Keratinocyte (primary cell): ENCODE data around the gene ASB14. TPM values are rescaled to one million over a fixed set of nuclear protein-coding genes. Genes with fewer than 3 reads are reported as not detected.
A peak's percentile ranks its signal among the peaks of the same experiment; 100 is the strongest.

Experiments
- DNase-seq: peaks from one replicate; pipeline ENCODE4 v3.0.0-alpha.2; 2011; ENCODE audit warnings: low read depth, missing footprints, low spot score
- FAIRE-seq: peaks from 2 replicates; lab custom pipeline; 2011; peaks lifted over from hg19 to GRCh38; lab: Jason Lieb, UNC
- H2AFZ ChIP-seq: 2 replicates; pipeline ENCODE4 v1.6.0; 2012; ENCODE audit warnings: low read length, control low read depth, inconsistent platforms; ENCODE audit not compliant: control insufficient read depth
- H3K27ac ChIP-seq: 2 replicates; pipeline ENCODE4 v1.5.1; 2011; ENCODE audit warnings: low read length; ENCODE audit not compliant: control insufficient read depth, insufficient read depth
- H3K27me3 ChIP-seq: 3 replicates; pipeline ENCODE4 v1.6.0; 2011; ENCODE audit warnings: low read length; ENCODE audit not compliant: control insufficient read depth, insufficient read depth; ENCODE audit errors: extremely low read depth
- H3K36me3 ChIP-seq, 2 experiments: 2 replicates in 1 of 2; 3 replicates in 1 of 2; pipeline ENCODE4 v1.5.1; 2011; ENCODE audit warnings: low read length in 2 of 2, mild to moderate bottlenecking in 1 of 2; ENCODE audit not compliant: control insufficient read depth in 2 of 2, insufficient read depth in 2 of 2; ENCODE audit errors: extremely low read depth in 1 of 2
- H3K4me1 ChIP-seq: 3 replicates; pipeline ENCODE4 v1.5.1; 2011; ENCODE audit warnings: low read length; ENCODE audit not compliant: control insufficient read depth, insufficient read depth; ENCODE audit errors: extremely low read depth
- H3K4me2 ChIP-seq: 3 replicates; pipeline ENCODE4 v1.6.0; 2011; ENCODE audit warnings: low read depth, low read length; ENCODE audit not compliant: control insufficient read depth, insufficient read depth; ENCODE audit errors: extremely low read depth
- H3K4me3 ChIP-seq, 3 experiments: fragments of 200-600 bp in 1 of 3; sonication (generic) in 1 of 3; 2 replicates in 2 of 3; 3 replicates in 1 of 3; pipeline ENCODE4 v1.5.1; 2011 to 2016; ENCODE audit warnings: low read length in 3 of 3, mild to moderate bottlenecking in 3 of 3, control low read depth in 2 of 3, inconsistent platforms in 1 of 3, low read depth in 1 of 3, mixed read lengths in 1 of 3, mixed run types in 1 of 3, moderate library complexity in 1 of 3; ENCODE audit not compliant: control insufficient read depth in 2 of 3, insufficient read depth in 2 of 3; ENCODE audit errors: extremely low read depth in 1 of 3
- H3K79me2 ChIP-seq: 2 replicates; pipeline ENCODE4 v1.6.0; 2012; ENCODE audit warnings: low read length; ENCODE audit not compliant: control insufficient read depth, insufficient read depth
- H3K9ac ChIP-seq: 3 replicates; pipeline ENCODE4 v1.6.0; 2011; ENCODE audit warnings: low read length; ENCODE audit not compliant: control insufficient read depth, insufficient read depth; ENCODE audit errors: extremely low read depth
- H3K9me1 ChIP-seq: 3 replicates; pipeline ENCODE4 v1.6.0; 2011; ENCODE audit warnings: low read length; ENCODE audit not compliant: control insufficient read depth, insufficient read depth; ENCODE audit errors: extremely low read depth
- H3K9me3 ChIP-seq: 2 replicates; pipeline ENCODE4 v1.5.1; 2012; ENCODE audit warnings: low read depth, low read length; ENCODE audit not compliant: control insufficient read depth
- H4K20me1 ChIP-seq: 3 replicates; pipeline ENCODE4 v1.6.0; 2011; ENCODE audit warnings: low read length; ENCODE audit not compliant: control insufficient read depth, insufficient read depth; ENCODE audit errors: extremely low read depth
- CTCF ChIP-seq, 3 experiments: IDR thresholded peaks in 1 of 3; conservative IDR thresholded peaks in 1 of 3; optimal IDR thresholded peaks in 1 of 3; 2 replicates in 2 of 3; 3 replicates in 1 of 3; pipeline versions ENCODE3 to v1.5.1; 2011; ENCODE audit warnings: low read length in 3 of 3, mild to moderate bottlenecking in 3 of 3, moderate library complexity in 2 of 3, control low read depth in 1 of 3, inconsistent platforms in 1 of 3; ENCODE audit not compliant: insufficient read depth in 2 of 3; ENCODE audit errors: extremely low read depth in 1 of 3
- EZH2 ChIP-seq: IDR thresholded peaks from one replicate; pipeline ENCODE4 v1.6.1; 2012; ENCODE audit warnings: inconsistent platforms, mild to moderate bottlenecking, low read length, moderate library complexity
- dilution Hi-C: fragments of 300-500 bp; cut with MboI; formaldehyde crosslinking; loops from one replicate; pipeline ENCODE4 v1.7.0; 2020; ENCODE audit warnings: low sequenced_read_pairs; ENCODE audit not compliant: extremely low pct_ligation_motif_present
- polyA plus RNA-seq, 5 experiments: library from polyadenylated mRNA; depleted of rRNA in 3 of 5; stranded (reverse) in 3 of 5; stranded (forward) in 1 of 5; unstranded in 1 of 5; fragments of >200 nt; gene quantifications; 1 replicate in 1 of 5; 2 replicates in 3 of 5; 3 replicates in 1 of 5; pipeline versions ENCODE4 v1.2.1 to v1.2.3, GENCODE V29; 2011 to 2012; ENCODE audit warnings: missing spikeins in 2 of 5, low read depth in 1 of 5, low replicate concordance in 1 of 5

Gene ASB14
- polyA plus RNA-seq, 1 donor (not counting 4 experiments of a cell fraction or from before 2014, with no cell fraction given), result not detected

- Histone ChIP-seq H3K9ac (no peak overlapping the region), H3K36me3 (no peaks in the 10 kb centered on the region), H4K20me1 (no peaks in the 10 kb centered on the region), H3K9me1 (no peaks in the 10 kb centered on the region), H3K27ac (no peak overlapping the region), H3K4me3 (no peak overlapping the region), H3K4me2 (no peak overlapping the region), H3K9me3 (no peaks in the 10 kb centered on the region), H2AFZ (no peak overlapping the region), H3K27me3 (no peaks in the 10 kb centered on the region), H3K4me1 (peaks cover 13% of the 10 kb centered on the region), H3K79me2 (peaks cover 23% of the 10 kb centered on the region)
- dilution Hi-C loops, result no loop called here
- no peak for TF ChIP-seq EZH2
- no peak for TF ChIP-seq CTCF (optimal IDR thresholded peaks at IDR 0.05 in 1 of 3, IDR thresholded peaks at IDR 0.05 in 1 of 3, conservative IDR thresholded peaks at IDR 0.05 in 1 of 3; ENCODE audit: extremely low read depth in 1 of 3, insufficient read depth in 2 of 3, low read length in 3 of 3)
- no peak for FAIRE-seq
- DNase-seq, result no peak
Measured at GRCh38 chr3:57233799-57234198, 58.7 kb downstream of the ASB14 start.

GRCh38 chr3:57230006-57230405 is 62.5 kb downstream of the ASB14 start:
- Histone ChIP-seq H3K9me1 (no peaks in the 10 kb centered on the region), H3K4me2 (peak overlapping the region; percentile 27), H2AFZ (no peak overlapping the region), H3K27ac (no peak overlapping the region), H4K20me1 (no peaks in the 10 kb centered on the region), H3K9ac (no peak overlapping the region), H3K4me3 (no peak overlapping the region), H3K79me2 (peaks cover 27% of the 10 kb centered on the region), H3K4me1 (peaks cover 25% of the 10 kb centered on the region), H3K9me3 (no peaks in the 10 kb centered on the region), H3K27me3 (no peaks in the 10 kb centered on the region), H3K36me3 (no peaks in the 10 kb centered on the region)
- DNase-seq, result no peak
- no peak for TF ChIP-seq CTCF (optimal IDR thresholded peaks at IDR 0.05 in 1 of 3, IDR thresholded peaks at IDR 0.05 in 1 of 3, conservative IDR thresholded peaks at IDR 0.05 in 1 of 3; ENCODE audit: extremely low read depth in 1 of 3, insufficient read depth in 2 of 3, low read length in 3 of 3)
- dilution Hi-C loops, result no loop called here
- peak; percentile 17 for FAIRE-seq
